HFF-Myc (cell line): ENCODE measurements around the gene IL17F.
A peak's percentile ranks its signal among the peaks of the same experiment; 100 is the strongest.

Experiments
- DNase-seq: peaks from one replicate; pipeline ENCODE4 v3.0.0-alpha.2; 2011; ENCODE audit warnings: low read depth; ENCODE audit errors: extremely low read depth
- H3K4me3 ChIP-seq: replicated peaks from 2 replicates; pipeline ENCODE4 v1.5.1; 2011; ENCODE audit warnings: low read depth, mild to moderate bottlenecking, control low read depth, low read length
- TF ChIP-seq, protein P1 (sequence below): IDR thresholded peaks from 2 replicates; pipeline ENCODE4 v1.5.1; 2012; ENCODE audit warnings: mild to moderate bottlenecking, low read depth, low read length, control low read depth; ENCODE audit errors: missing control alignments

The IL17F gene

DNA sequence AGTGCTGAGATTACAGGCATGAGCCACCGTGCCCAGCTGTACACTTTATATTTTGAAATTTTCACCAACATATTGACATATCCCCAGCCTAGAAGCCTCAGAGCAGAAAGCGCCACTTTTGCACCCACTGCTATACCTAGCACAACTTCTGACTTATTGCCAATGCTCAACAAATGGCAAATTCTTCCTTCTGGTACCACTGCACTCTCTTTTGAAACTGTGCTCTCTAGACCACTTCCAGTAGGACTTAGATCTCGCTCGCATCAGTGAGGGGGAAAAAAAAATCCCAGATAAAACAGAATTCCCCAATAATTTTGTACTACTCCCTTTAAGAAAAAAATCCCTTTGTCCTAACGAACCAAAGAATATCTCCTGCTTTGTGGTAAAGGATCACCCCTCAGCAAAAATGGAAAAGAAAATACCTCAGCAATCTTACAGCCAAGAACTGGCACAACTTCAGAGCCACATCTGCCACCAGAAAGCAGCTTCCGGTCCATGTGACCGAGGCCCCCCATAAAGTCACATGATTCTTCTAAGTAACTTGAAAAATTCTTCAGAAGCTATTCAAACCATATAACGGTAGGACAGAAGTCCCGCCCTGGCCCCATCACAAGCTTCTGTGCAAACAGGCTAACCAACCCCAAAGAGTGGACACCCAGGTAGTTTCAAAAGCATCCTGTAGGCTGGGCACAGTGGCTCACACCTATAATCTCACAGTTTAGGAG lies 18.5 kb upstream of the IL17F start:
- TF ChIP-seq, protein P1, sequence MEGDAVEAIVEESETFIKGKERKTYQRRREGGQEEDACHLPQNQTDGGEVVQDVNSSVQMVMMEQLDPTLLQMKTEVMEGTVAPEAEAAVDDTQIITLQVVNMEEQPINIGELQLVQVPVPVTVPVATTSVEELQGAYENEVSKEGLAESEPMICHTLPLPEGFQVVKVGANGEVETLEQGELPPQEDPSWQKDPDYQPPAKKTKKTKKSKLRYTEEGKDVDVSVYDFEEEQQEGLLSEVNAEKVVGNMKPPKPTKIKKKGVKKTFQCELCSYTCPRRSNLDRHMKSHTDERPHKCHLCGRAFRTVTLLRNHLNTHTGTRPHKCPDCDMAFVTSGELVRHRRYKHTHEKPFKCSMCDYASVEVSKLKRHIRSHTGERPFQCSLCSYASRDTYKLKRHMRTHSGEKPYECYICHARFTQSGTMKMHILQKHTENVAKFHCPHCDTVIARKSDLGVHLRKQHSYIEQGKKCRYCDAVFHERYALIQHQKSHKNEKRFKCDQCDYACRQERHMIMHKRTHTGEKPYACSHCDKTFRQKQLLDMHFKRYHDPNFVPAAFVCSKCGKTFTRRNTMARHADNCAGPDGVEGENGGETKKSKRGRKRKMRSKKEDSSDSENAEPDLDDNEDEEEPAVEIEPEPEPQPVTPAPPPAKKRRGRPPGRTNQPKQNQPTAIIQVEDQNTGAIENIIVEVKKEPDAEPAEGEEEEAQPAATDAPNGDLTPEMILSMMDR = no peak
- H3K4me3 ChIP-seq = no peak overlapping the region
- no peak for DNase-seq

DNA sequence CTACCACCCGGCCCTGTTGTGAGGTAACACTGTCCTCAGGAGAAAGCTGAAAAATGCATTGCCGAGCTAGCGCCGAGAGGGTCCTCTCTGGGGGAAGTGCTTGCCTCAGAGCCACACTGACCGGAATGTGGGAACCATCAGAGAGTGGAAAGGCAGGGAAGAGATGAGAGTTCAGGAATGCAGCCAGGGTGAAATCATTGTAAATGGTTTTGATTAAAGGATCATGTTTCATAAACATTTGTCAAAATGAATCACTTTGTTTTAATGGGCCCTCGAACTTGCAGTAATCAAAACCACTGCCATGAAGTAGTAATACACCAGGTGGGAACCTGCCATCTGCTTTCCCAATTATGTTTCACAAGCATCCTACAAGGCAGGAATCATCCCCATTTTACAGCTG lies 16.9 kb upstream of the IL17F start:
- no peak overlapping the region for H3K4me3 ChIP-seq
- TF ChIP-seq, protein P1 = no peak
- DNase-seq = peak; percentile 77

DNA sequence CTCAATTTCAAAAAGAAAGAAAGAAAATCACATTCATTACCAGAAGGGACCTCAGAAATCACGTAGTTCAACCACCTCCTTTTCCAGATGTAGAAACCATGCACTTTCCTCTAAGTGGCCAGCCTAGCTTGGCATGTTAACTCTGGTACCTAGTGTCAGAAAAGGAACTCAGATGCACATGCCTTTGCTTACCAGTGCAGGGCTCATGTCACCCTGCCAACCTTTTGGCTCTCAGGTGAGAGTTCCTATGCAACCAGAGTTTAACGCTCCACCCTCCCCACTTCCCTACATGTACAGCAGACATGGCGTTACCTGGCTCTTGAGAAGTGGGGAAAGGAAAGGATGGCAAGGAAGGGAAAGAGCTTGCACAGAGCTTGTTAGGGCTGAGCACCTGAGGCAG lies 16.3 kb upstream of the IL17F start:
- no peak overlapping the region for H3K4me3 ChIP-seq
- TF ChIP-seq, protein P1 = no peak
- no peak for DNase-seq

DNA sequence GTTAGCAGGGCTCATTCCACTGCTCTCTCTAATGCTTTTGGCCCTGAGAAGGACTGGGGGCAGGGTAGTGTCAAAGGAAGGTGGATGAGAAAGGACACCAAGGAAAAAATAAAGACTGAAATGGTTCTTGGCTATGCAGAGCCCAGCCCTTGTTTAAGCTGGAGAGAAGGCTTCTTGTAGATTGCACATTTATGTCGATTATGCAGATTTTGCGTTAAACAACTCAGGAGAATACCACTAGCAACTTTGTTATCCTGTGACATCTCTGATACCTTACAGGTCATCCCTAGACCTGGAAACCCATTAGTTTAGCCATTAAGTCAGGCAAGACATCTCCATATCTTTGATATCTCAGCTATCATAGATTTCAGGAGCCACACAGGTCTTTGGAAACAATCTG lies 11.1 kb upstream of the IL17F start:
- TF ChIP-seq, protein P1 = no peak
- no peak for DNase-seq
- H3K4me3 ChIP-seq = no peak overlapping the region

DNA sequence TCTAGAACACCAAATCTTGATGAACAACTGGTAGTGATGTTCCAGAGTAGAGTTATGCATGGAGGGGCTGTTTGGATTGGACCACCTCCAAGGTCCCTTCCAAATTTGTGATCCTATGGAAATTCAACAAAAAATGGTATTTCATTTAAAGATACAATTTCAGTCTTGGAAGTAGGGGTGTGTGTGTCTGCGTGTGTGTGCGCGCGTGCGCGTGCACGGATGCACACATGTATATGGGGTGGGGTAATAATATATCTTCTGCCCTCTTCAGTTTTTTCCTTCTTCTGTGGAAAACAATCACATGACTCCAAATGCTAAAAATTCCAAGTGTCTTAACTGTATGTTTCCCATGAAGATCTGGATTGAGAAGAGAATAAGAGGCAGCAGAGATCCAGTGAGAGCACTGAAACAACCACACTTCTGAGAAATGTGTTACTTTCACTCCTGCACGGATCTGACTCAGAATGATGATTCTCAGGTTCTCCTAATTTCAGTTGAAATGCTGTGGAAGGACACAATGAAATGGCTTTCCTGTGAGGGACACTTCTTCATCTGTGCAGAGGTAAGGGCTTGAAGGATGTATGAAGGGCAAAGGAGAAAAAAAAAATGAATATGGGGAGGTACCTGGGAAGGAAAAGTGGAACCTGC lies 10.6 kb upstream of the IL17F start:
- TF ChIP-seq, protein P1 = no peak
- H3K4me3 ChIP-seq = no peak overlapping the region
- DNase-seq = no peak

DNA sequence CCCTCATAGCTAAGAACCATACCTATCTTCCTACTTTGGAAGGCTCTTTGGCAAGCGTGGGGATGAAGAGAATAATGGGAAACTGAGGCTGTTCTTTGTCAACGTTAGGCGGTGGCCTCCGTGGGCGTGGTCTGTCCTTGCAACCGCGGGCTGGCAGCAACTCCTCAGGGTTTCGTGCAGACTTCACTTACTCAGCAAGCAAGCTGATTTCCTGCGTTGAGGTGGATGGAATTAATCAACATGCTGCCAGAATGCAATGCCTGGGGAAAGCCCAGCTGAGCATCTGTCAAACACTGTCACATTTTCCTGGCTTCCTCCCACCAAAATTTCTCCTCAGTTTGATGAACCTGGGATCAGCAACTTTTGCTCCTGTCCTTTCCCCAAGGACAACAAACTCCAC lies 9.2 kb upstream of the IL17F start:
- H3K4me3 ChIP-seq = no peak overlapping the region
- DNase-seq = no peak
- TF ChIP-seq, protein P1 = no peak
